Endothelial cell of umbilical vein (primary cell): ENCODE measurements around the gene RAB44. TPM values are rescaled to one million over a fixed set of nuclear protein-coding genes. Genes with fewer than 3 reads are reported as not detected.

Source experiments
- BruUV-seq: library from RNA; stranded (reverse); fragments of 400-500 nt; replicated peaks from 2 replicates; lab custom pipeline; 2021; lab: Mats Ljungman, UMichigan
- CTCF ChIA-PET: fragments of 300-600, 350-600 bp; sonication (Branson Sonifier 250); formaldehyde crosslinking; loops from one replicate; lab custom pipeline; 2021; ENCODE audit warnings: antibody characterized with exemption, inconsistent platforms; lab: Charles Lee
- POLR2A ChIA-PET: fragments of 300-600, 350-600 bp; sonication (Branson Sonifier 250); formaldehyde crosslinking; loops from one replicate; lab custom pipeline; 2021; ENCODE audit warnings: antibody characterized with exemption, inconsistent platforms; lab: Charles Lee
- DNase-seq: peaks from one replicate; pipeline ENCODE4 v3.0.0-alpha.2; 2011; ENCODE audit warnings: low read depth, low spot score
- FAIRE-seq: peaks from 2 replicates; lab custom pipeline; 2011; peaks lifted over from hg19 to GRCh38; lab: Jason Lieb, UNC
- H2AFZ ChIP-seq: 2 replicates; pipeline ENCODE4 v1.6.0; 2012; ENCODE audit warnings: low read depth, low read length, control low read depth, inconsistent platforms
- H3K27ac ChIP-seq: 2 replicates; pipeline ENCODE4 v1.5.1; 2011; ENCODE audit warnings: low read depth, mild to moderate bottlenecking, control low read depth, low read length, moderate library complexity; ENCODE audit not compliant: insufficient read depth
- H3K27me3 ChIP-seq, 2 experiments: 2 replicates each; pipeline versions ENCODE4 v1.6.0 to v1.6.1; 2011; ENCODE audit warnings: low read length in 2 of 2, mixed read lengths in 1 of 2; ENCODE audit not compliant: control insufficient read depth in 2 of 2, insufficient read depth in 2 of 2
- H3K36me3 ChIP-seq, 2 experiments: 2 replicates in 1 of 2; 3 replicates in 1 of 2; pipeline ENCODE4 v1.5.1; 2011; ENCODE audit warnings: low read length in 2 of 2, mild to moderate bottlenecking in 1 of 2, moderate library complexity in 1 of 2; ENCODE audit not compliant: control insufficient read depth in 2 of 2, insufficient read depth in 2 of 2; ENCODE audit errors: extremely low read depth in 1 of 2
- H3K4me1 ChIP-seq: 3 replicates; pipeline ENCODE4 v1.5.1; 2011; ENCODE audit warnings: mild to moderate bottlenecking, low read length; ENCODE audit not compliant: control insufficient read depth, insufficient read depth; ENCODE audit errors: extremely low read depth
- H3K4me2 ChIP-seq: 2 replicates; pipeline ENCODE4 v1.6.1; 2011; ENCODE audit warnings: low read length, control low read depth, mixed read lengths; ENCODE audit not compliant: insufficient read depth
- H3K4me3 ChIP-seq, 3 experiments: fragments of 200-600 bp in 1 of 3; sonication (generic), shearing (Covaris generic) in 1 of 3; replicated peaks in 1 of 3; 2 replicates each; pipeline ENCODE4 v1.5.1; 2011 to 2016; ENCODE audit warnings: control low read depth in 3 of 3, low read length in 3 of 3, mild to moderate bottlenecking in 2 of 3, inconsistent platforms in 1 of 3, low read depth in 1 of 3, moderate library complexity in 1 of 3; ENCODE audit not compliant: insufficient read depth in 1 of 3
- H3K79me2 ChIP-seq: 2 replicates; pipeline ENCODE4 v1.6.0; 2012; ENCODE audit warnings: low read length, inconsistent platforms; ENCODE audit not compliant: control insufficient read depth, insufficient read depth
- H3K9ac ChIP-seq: replicated peaks from 2 replicates; pipeline ENCODE3; 2011; ENCODE audit warnings: low read length, control low read depth; ENCODE audit not compliant: insufficient read depth; ENCODE audit errors: extremely low read depth
- H3K9me1 ChIP-seq: replicated peaks from 3 replicates; pipeline ENCODE4 v1.6.0; 2011; ENCODE audit warnings: mild to moderate bottlenecking, low read length; ENCODE audit not compliant: control insufficient read depth, insufficient read depth; ENCODE audit errors: extremely low read depth
- H3K9me3 ChIP-seq: replicated peaks from 2 replicates; pipeline ENCODE4 v1.5.1; 2012; ENCODE audit warnings: low read length, inconsistent platforms; ENCODE audit not compliant: control insufficient read depth, insufficient read depth
- H4K20me1 ChIP-seq: replicated peaks from 2 replicates; pipeline ENCODE3; 2011; ENCODE audit warnings: mild to moderate bottlenecking, low read length; ENCODE audit not compliant: control insufficient read depth, insufficient read depth; ENCODE audit errors: extremely low read depth
- CTCF ChIP-seq, 2 donors: IDR thresholded peaks; 1 replicate in 1 of 2; 2 replicates in 1 of 2; pipeline ENCODE4 v1.5.1; 2011; ENCODE audit warnings: low read length in 2 of 2, mild to moderate bottlenecking in 2 of 2, moderate library complexity in 2 of 2, control low read depth in 1 of 2, inconsistent platforms in 1 of 2, low read depth in 1 of 2; ENCODE audit not compliant: insufficient read depth in 1 of 2; ENCODE audit errors: extremely low read depth in 1 of 2
- EZH2 ChIP-seq: IDR thresholded peaks from 2 replicates; pipeline ENCODE4 v1.6.1; 2012; ENCODE audit warnings: borderline replicate concordance, low read depth, mild to moderate bottlenecking, moderate library complexity, low read length, inconsistent platforms; ENCODE audit not compliant: severe bottlenecking
- FOS ChIP-seq: IDR thresholded peaks from 2 replicates; pipeline ENCODE4 v1.6.1; 2011; ENCODE audit warnings: mild to moderate bottlenecking, low read length, moderate library complexity, borderline replicate concordance; ENCODE audit not compliant: insufficient read depth
- GATA2 ChIP-seq: IDR thresholded peaks from 2 replicates; pipeline ENCODE4 v1.7.0; 2011; ENCODE audit warnings: low read depth, mild to moderate bottlenecking, moderate library complexity, mixed read lengths, low read length; ENCODE audit not compliant: insufficient read length, insufficient read depth
- JUN ChIP-seq: IDR thresholded peaks from 2 replicates; pipeline ENCODE4 v1.6.1; 2011; ENCODE audit warnings: borderline replicate concordance, low read depth; ENCODE audit not compliant: insufficient read length, insufficient read depth
- MAX ChIP-seq: IDR thresholded peaks from 2 replicates; pipeline ENCODE4 v1.6.1; 2011; ENCODE audit not compliant: insufficient read depth, insufficient read length
- MYC ChIP-seq: IDR thresholded peaks from one replicate; pipeline ENCODE4 v1.6.1; 2011; ENCODE audit warnings: mild to moderate bottlenecking, low read depth, low read length
- POLR2A ChIP-seq: IDR thresholded peaks from 2 replicates; pipeline ENCODE4 v1.6.1; 2012; ENCODE audit warnings: low read depth, mild to moderate bottlenecking, control low read depth, low read length
- POLR2AphosphoS5 ChIP-seq: IDR thresholded peaks from 2 replicates; pipeline ENCODE4 v1.6.1; 2012; ENCODE audit warnings: low read depth, mild to moderate bottlenecking, control low read depth, low read length, moderate library complexity; ENCODE audit not compliant: insufficient read depth
- dilution Hi-C: fragments of 300-500 bp; cut with MboI; formaldehyde crosslinking; loops from one replicate; pipeline ENCODE4 v1.15.0; 2019; ENCODE audit warnings: low sequenced_read_pairs; ENCODE audit not compliant: extremely low pct_ligation_motif_present
- intact Hi-C: fragments of 100-400 bp; cut with micrococcal nuclease; formaldehyde crosslinking; loops from one replicate; pipeline ENCODE4 v1.10.0; 2022
- polyA plus RNA-seq, 4 experiments: library from polyadenylated mRNA; depleted of rRNA in 3 of 4; stranded (reverse) in 3 of 4; unstranded in 1 of 4; fragments of >200 nt; gene quantifications; 2 replicates each; pipeline versions ENCODE4 v1.2.1 to v1.2.3, GENCODE V29; 2011 to 2012; ENCODE audit warnings: missing spikeins in 1 of 4
- total RNA-seq: library from RNA; stranded (reverse); gene quantifications from 2 replicates; pipeline ENCODE4 v1.2.3, GENCODE V29; 2021

The RAB44 gene
- total and polyA plus RNA-seq, 2 donors (not counting 3 experiments of a cell fraction or from before 2014, with no cell fraction given): 0.03 to 0.11 TPM

GRCh38 chr6:36751833-36752186, 54.2 kb downstream of the RAB44 start:
- Histone ChIP-seq H3K9me1 (no peaks in the 10 kb centered on the region), H3K4me3 (no peak overlapping the region), H2AFZ (no peak overlapping the region), H3K9ac (no peak overlapping the region), H3K4me1 (peaks cover 41% of the 10 kb centered on the region), H3K79me2 (no peaks in the 10 kb centered on the region), H3K36me3 (no peaks in the 10 kb centered on the region), H3K9me3 (no peaks in the 10 kb centered on the region), H3K27me3 (no peaks in the 10 kb centered on the region), H3K4me2 (no peak overlapping the region), H4K20me1 (no peaks in the 10 kb centered on the region), H3K27ac (no peak overlapping the region)
- no peak for TF ChIP-seq JUN
- no peak for TF ChIP-seq MAX
- TF ChIP-seq EZH2: no peak
- no peak for TF ChIP-seq MYC
- no peak for TF ChIP-seq POLR2A
- no peak for TF ChIP-seq GATA2
- TF ChIP-seq FOS: no peak
- no peak for TF ChIP-seq CTCF (IDR thresholded peaks at IDR 0.05; ENCODE audit: extremely low read depth in 1 of 2, insufficient read depth in 1 of 2, low read depth in 1 of 2, low read length in 2 of 2)
- no peak for TF ChIP-seq POLR2AphosphoS5
- ChIA-PET CTCF (interaction anchor here (1.5 to 1.7 kb wide), 2 partner anchors 60 to 136 kb away, joined by 3 to 9 read pairs; no protein-coding TSS in a partner anchor), POLR2A (no interaction called here)
- dilution Hi-C loops: no loop called here
- no TSS peak for BruUV-seq
- intact Hi-C loops: loop anchor here (1.0 kb wide), 1 partner anchor 12 kb away; no protein-coding TSS in a partner anchor
- FAIRE-seq (no peak), DNase-seq (no peak)
